Esophagus squamous epithelium (tissue), 5 donors: ENCODE results near the gene CDH24. TPM values are rescaled to one million over a fixed set of nuclear protein-coding genes. Genes with fewer than 3 reads are reported as not detected.

ENCODE experiments used
- DNase-seq: peaks from one replicate; lab custom pipeline; 2025; lab: John Stamatoyannopoulos, UW
- H3K27ac ChIP-seq, 4 donors: fragments of 200-600 bp; sonication (generic); one replicate each; pipeline ENCODE4 v1.5.1; 2016 to 2019; ENCODE audit warnings: mild to moderate bottlenecking in 1 of 4
- H3K27me3 ChIP-seq, 4 donors: fragments of 200-600 bp; sonication (generic); 1 replicate in 3 of 4; 2 replicates in 1 of 4; pipeline versions ENCODE4 v1.5.1 to v1.6.0; 2017 to 2021; ENCODE audit warnings: antibody characterized with exemption in 1 of 4
- H3K36me3 ChIP-seq, 3 donors: fragments of 200-600 bp; sonication (generic); one replicate each; pipeline ENCODE4 v1.5.1; 2016 to 2019
- H3K4me1 ChIP-seq, 3 donors: fragments of 200-600 bp; sonication (generic); one replicate each; pipeline ENCODE4 v1.5.1; 2017 to 2019
- H3K4me3 ChIP-seq, 4 donors: fragments of 200-600 bp; sonication (generic); 1 replicate in 3 of 4; 2 replicates in 1 of 4; pipeline ENCODE4 v1.5.1; 2016 to 2019; ENCODE audit warnings: mild to moderate bottlenecking in 2 of 4, moderate library complexity in 1 of 4
- H3K9me3 ChIP-seq, 3 donors: fragments of 200-600 bp; sonication (generic); one replicate each; pipeline ENCODE4 v1.5.1; 2016 to 2019
- CTCF ChIP-seq, 6 experiments: fragments of 450-650 bp in 4 of 6; fragments of 200-600 bp in 2 of 6; sonication (generic) in 2 of 6; IDR thresholded peaks; one replicate each; pipeline ENCODE4 v1.5.1; 2016 to 2019; ENCODE audit warnings: antibody characterized with exemption in 6 of 6, mild to moderate bottlenecking in 4 of 6, moderate library complexity in 4 of 6
- POLR2A ChIP-seq, 4 donors: fragments of 450-650 bp; IDR thresholded peaks; one replicate each; pipeline ENCODE4 v1.6.1; 2017; ENCODE audit warnings: antibody characterized with exemption in 4 of 4, mild to moderate bottlenecking in 4 of 4, moderate library complexity in 3 of 4
- WGBS, 2 donors: methylation state at CpG; one replicate each; pipeline ENCODE4 v1.1.5; 2018; 5-methylcytosine and 5-hydroxymethylcytosine counted together
- intact Hi-C: fragments of 100-400 bp; cut with DNase I; formaldehyde crosslinking; loops from one replicate; pipeline ENCODE4 v1.15.0; 2022
- total RNA-seq, 4 donors: library from RNA; depleted of rRNA; stranded (reverse); fragments of >200 nt; gene quantifications; one replicate each; pipeline ENCODE4 v1.1.0, GENCODE V29; 2016
- donor health status: DM: yes; HTN: yes; CAD: no.

The CDH24 gene
- total RNA-seq, 4 donors from 2014 or later: 3.4 to 6.7 (median 4.8) TPM

- H3K27me3 ChIP-seq: no peaks in the 10 kb centered on the region
- H3K4me1 ChIP-seq: peaks cover 8 to 21% (median 10%) of the 10 kb centered on the region in 3 donors
- no peak for DNase-seq
- no peaks in the 10 kb centered on the region for H3K9me3 ChIP-seq
- no peak overlapping the region for H3K4me3 ChIP-seq
- H3K36me3 ChIP-seq: peaks cover 0 to 21% (median 7%) of the 10 kb centered on the region in 3 donors
- H3K27ac ChIP-seq: no peak overlapping the region
- intact Hi-C loops: no loop called here
- WGBS, 2 donors: 83 to 93% methylated on average over 5 to 7 of the region's 10 CpGs
- no peak for TF ChIP-seq CTCF (IDR thresholded peaks at IDR 0.05)
- TF ChIP-seq POLR2A (IDR thresholded peaks at IDR 0.05): no peak
Measured at GRCh38 chr14:23099212-23099861, 42.0 kb upstream of the CDH24 start.

- intact Hi-C loops: no loop called here
- H3K36me3 ChIP-seq: peaks cover 0 to 26% (median 7%) of the 10 kb centered on the region in 3 donors
- H3K27ac ChIP-seq: no peak overlapping the region
- WGBS, 2 donors: 88 to 90% methylated on average over 7 of the region's 7 CpGs
- H3K9me3 ChIP-seq: no peaks in the 10 kb centered on the region
- H3K4me1 ChIP-seq: peaks cover 16 to 36% (median 22%) of the 10 kb centered on the region in 3 donors
- no peak overlapping the region for H3K4me3 ChIP-seq
- no peaks in the 10 kb centered on the region for H3K27me3 ChIP-seq
- DNase-seq: no peak
- TF ChIP-seq CTCF (IDR thresholded peaks at IDR 0.05): no peak
- TF ChIP-seq POLR2A (IDR thresholded peaks at IDR 0.05): no peak
Measured at GRCh38 chr14:23097786-23098185, 40.5 kb upstream of the CDH24 start.

GRCh38 chr14:23095196-23096108 lies 38.1 kb upstream of the CDH24 start, which contains the start of gene C14orf119:
Gene C14orf119, plus strand, starts transcription at chr14:23095505. Its CDS starts 2,154 bp downstream, at chr14:23097659.
- Histone ChIP-seq H3K4me3 (peak within 1 kb of the TSS; percentile 73 to 99 (median 85)), H3K9me3 (no peaks in the 10 kb centered on the region), H3K27me3 (no peaks in the 10 kb centered on the region), H3K27ac (peak within 1 kb of the TSS; percentile 97 to 99 (median 98)), H3K4me1 (peaks cover 16 to 54% (median 23%) of the 10 kb centered on the region in 3 donors), H3K36me3 (peaks cover 3 to 50% (median 12%) of the 10 kb centered on the region in 3 donors)
- WGBS, 2 donors: 0% methylated on average over 26 to 41 of the region's 46 CpGs
- intact Hi-C loops: no loop called here
- TF ChIP-seq CTCF (IDR thresholded peaks at IDR 0.05) (no peak), POLR2A (IDR thresholded peaks at IDR 0.05) (peak in 3 of 4 donors; percentile 34 to 78 (median 73))
- no peak for DNase-seq

- 2% methylated on average over 31 to 32 of the region's 55 CpGs for WGBS, 2 donors
- Histone ChIP-seq H3K4me1 (peaks cover 16 to 59% (median 23%) of the 10 kb centered on the region in 3 donors), H3K27ac (peak within 1 kb of the TSS; percentile 97 to 99 (median 98)), H3K4me3 (peak within 1 kb of the TSS; percentile 73 to 99 (median 85)), H3K36me3 (peaks cover 11 to 57% (median 19%) of the 10 kb centered on the region in 3 donors), H3K9me3 (no peaks in the 10 kb centered on the region), H3K27me3 (no peaks in the 10 kb centered on the region)
- TF ChIP-seq POLR2A (IDR thresholded peaks at IDR 0.05) (peak in 2 of 4 donors; percentile 40 to 80), CTCF (IDR thresholded peaks at IDR 0.05) (no peak)
- intact Hi-C loops: no loop called here
- no peak for DNase-seq
Measured at GRCh38 chr14:23094666-23095195, 37.4 kb upstream of the CDH24 start, which contains the start of gene ACIN1. Gene ACIN1, minus strand, starts transcription at chr14:23095136. Its CDS starts 24 bp downstream, at chr14:23095112.
